ENCODE data around the gene TSLP. TPM values are rescaled to one million over a fixed set of nuclear protein-coding genes. Genes with fewer than 3 reads are reported as not detected.

The TSLP gene
- total RNA-seq, 2 donors from 2014 or later = 0.22 to 0.45 TPM

DNA sequence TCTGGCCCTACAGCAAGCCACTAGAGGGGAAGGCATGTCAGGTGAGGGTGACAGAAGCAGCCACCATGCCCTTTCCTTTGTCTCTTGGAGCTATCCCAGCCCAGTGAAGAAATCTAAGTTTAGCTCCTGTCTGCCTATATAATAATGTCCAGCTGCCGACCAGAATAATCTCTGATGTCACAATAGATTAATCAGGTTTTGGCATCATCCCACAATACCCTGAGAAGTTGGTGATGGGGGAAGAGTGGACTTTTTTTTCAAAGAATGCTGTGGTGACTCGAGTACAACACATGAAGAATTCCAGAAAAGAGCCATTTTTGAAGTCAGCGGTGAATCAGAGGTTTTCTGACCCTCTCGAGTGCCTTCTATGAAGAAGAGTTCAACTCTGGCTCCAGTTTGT lies 1.7 kb upstream of the TSLP start:
- intact Hi-C loops (cut with DNase I) = no loop called here
- no peak overlapping the region for H3K9ac ChIP-seq (ENCODE audit: low read depth in 2 of 2, low read length in 2 of 2)

GRCh38 chr5:111070272-111071134 lies 1.0 kb upstream of the TSLP start:
- DNase-seq = no peak
- intact Hi-C loops (cut with DNase I) = no loop called here
- TF ChIP-seq, protein P1, sequence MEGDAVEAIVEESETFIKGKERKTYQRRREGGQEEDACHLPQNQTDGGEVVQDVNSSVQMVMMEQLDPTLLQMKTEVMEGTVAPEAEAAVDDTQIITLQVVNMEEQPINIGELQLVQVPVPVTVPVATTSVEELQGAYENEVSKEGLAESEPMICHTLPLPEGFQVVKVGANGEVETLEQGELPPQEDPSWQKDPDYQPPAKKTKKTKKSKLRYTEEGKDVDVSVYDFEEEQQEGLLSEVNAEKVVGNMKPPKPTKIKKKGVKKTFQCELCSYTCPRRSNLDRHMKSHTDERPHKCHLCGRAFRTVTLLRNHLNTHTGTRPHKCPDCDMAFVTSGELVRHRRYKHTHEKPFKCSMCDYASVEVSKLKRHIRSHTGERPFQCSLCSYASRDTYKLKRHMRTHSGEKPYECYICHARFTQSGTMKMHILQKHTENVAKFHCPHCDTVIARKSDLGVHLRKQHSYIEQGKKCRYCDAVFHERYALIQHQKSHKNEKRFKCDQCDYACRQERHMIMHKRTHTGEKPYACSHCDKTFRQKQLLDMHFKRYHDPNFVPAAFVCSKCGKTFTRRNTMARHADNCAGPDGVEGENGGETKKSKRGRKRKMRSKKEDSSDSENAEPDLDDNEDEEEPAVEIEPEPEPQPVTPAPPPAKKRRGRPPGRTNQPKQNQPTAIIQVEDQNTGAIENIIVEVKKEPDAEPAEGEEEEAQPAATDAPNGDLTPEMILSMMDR (IDR thresholded peaks at IDR 0.05) = no peak
- H3K27me3 ChIP-seq = peaks cover 17% of the 10 kb centered on the region
- no peak overlapping the region for H3K4me3 ChIP-seq
- H3K36me3 ChIP-seq = no peaks in the 10 kb centered on the region
- no peaks in the 10 kb centered on the region for H3K4me1 ChIP-seq
- no peak overlapping the region for H3K9ac ChIP-seq (ENCODE audit: low read depth in 2 of 2, low read length in 2 of 2)
- no peaks in the 10 kb centered on the region for H3K9me3 ChIP-seq
- H3K27ac ChIP-seq = no peak overlapping the region

More for the DNA sequence above, 1.7 kb upstream of the TSLP start:
- Histone ChIP-seq H3K9me3 (no peaks in the 10 kb centered on the region), H3K27ac (no peak overlapping the region), H3K27me3 (peaks cover 17% of the 10 kb centered on the region), H3K36me3 (no peaks in the 10 kb centered on the region), H3K4me1 (no peaks in the 10 kb centered on the region), H3K4me3 (no peak overlapping the region)
- DNase-seq = no peak
- TF ChIP-seq, protein P1 (IDR thresholded peaks at IDR 0.05) = no peak

DNA sequence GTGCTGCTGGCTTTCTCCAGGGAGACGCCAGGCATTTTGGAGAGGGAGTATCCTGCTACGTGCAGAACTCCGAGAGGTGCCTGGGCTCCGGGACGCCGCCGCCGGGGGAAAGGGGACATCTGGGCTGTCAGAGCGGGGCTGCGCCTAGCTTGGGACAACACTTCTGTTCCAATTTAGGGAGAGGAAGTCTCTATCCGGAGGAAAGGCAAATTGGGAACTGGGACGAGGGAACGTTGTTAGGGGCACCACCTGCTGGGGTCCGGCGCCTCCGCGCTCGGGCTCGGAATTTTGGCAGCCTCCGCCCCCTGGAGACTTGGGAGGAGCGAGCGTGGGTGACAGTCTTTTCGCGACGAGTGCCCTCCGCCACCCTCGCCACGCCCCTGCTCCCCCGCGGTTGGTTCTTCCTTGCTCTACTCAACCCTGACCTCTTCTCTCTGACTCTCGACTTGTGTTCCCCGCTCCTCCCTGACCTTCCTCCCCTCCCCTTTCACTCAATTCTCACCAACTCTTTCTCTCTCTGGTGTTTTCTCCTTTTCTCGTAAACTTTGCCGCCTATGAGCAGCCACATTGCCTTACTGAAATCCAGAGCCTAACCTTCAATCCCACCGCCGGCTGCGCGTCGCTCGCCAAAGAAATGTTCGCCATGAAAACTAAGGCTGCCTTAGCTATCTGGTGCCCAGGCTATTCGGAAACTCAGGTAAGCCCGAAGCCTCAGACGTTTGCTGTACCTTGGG lies 1.6 kb downstream of the TSLP start:
- H3K9me3 ChIP-seq = no peaks in the 10 kb centered on the region
- H3K9ac ChIP-seq (ENCODE audit: low read depth in 2 of 2, low read length in 2 of 2) = peak overlapping the region; percentile 40 to 46
- H3K4me3 ChIP-seq = peak overlapping the region; percentile 18
- H3K27ac ChIP-seq = no peak overlapping the region
- peak; percentile 64 for DNase-seq
- TF ChIP-seq, protein P1 (IDR thresholded peaks at IDR 0.05) = no peak
- peaks cover 17% of the 10 kb centered on the region for H3K27me3 ChIP-seq
- no peaks in the 10 kb centered on the region for H3K4me1 ChIP-seq
- no peaks in the 10 kb centered on the region for H3K36me3 ChIP-seq
- intact Hi-C loops (cut with DNase I) = no loop called here

- no peak for DNase-seq
- intact Hi-C loops (cut with DNase I) = no loop called here
- no peaks in the 10 kb centered on the region for H3K9me3 ChIP-seq
- TF ChIP-seq, protein P1 (IDR thresholded peaks at IDR 0.05) = no peak
- H3K27ac ChIP-seq = no peak overlapping the region
- H3K27me3 ChIP-seq = peaks cover 17% of the 10 kb centered on the region
- no peaks in the 10 kb centered on the region for H3K4me1 ChIP-seq
- no peaks in the 10 kb centered on the region for H3K36me3 ChIP-seq
- no peak overlapping the region for H3K4me3 ChIP-seq
- no peak overlapping the region for H3K9ac ChIP-seq (ENCODE audit: low read depth in 2 of 2, low read length in 2 of 2)
These were observed 2.7 kb downstream of the TSLP start for GRCh38 chr5:111074244-111074643.

- DNase-seq = no peak
- peaks cover 6% of the 10 kb centered on the region for H3K27me3 ChIP-seq
- TF ChIP-seq, protein P1 (IDR thresholded peaks at IDR 0.05) = no peak
- H3K4me3 ChIP-seq = no peak overlapping the region
- no peaks in the 10 kb centered on the region for H3K9me3 ChIP-seq
- H3K9ac ChIP-seq (ENCODE audit: low read depth in 2 of 2, low read length in 2 of 2) = no peak overlapping the region
- intact Hi-C loops (cut with DNase I) = no loop called here
- no peak overlapping the region for H3K27ac ChIP-seq
- H3K36me3 ChIP-seq = no peaks in the 10 kb centered on the region
- H3K4me1 ChIP-seq = no peaks in the 10 kb centered on the region
These were observed 4.0 kb downstream of the TSLP start for GRCh38 chr5:111075520-111075919.

Measured in colonic mucosa (tissue), 4 donors.